GM19193 (cell line): ENCODE measurements around the gene RAB40A.

Experiments
- POLR2A ChIP-seq: IDR thresholded peaks from 4 replicates; pipeline ENCODE4 v1.6.1; 2011; ENCODE audit not compliant: insufficient read depth, insufficient read length; ENCODE audit errors: extremely low read depth

Gene RAB40A

GRCh38 chrX:103498786-103499185 lies 20.5 kb downstream of the RAB40A start:
- no peak for TF ChIP-seq POLR2A

GRCh38 chrX:103495786-103496185 lies 23.5 kb downstream of the RAB40A start:
- no peak for TF ChIP-seq POLR2A

- TF ChIP-seq POLR2A: no peak
Measured at GRCh38 chrX:103488794-103489193, 30.5 kb downstream of the RAB40A start.

GRCh38 chrX:103488332-103488731 lies 31.0 kb downstream of the RAB40A start:
- no peak for TF ChIP-seq POLR2A

- no peak for TF ChIP-seq POLR2A
Measured at GRCh38 chrX:103483720-103484119, 35.6 kb downstream of the RAB40A start.

- no peak for TF ChIP-seq POLR2A
Measured at GRCh38 chrX:103480526-103480925, 38.8 kb downstream of the RAB40A start.

GRCh38 chrX:103477496-103477895 lies 41.8 kb downstream of the RAB40A start:
- TF ChIP-seq POLR2A: no peak

GRCh38 chrX:103475381-103475780 lies 43.9 kb downstream of the RAB40A start:
- TF ChIP-seq POLR2A: no peak

GRCh38 chrX:103467887-103468286 lies 51.4 kb downstream of the RAB40A start:
- no peak for TF ChIP-seq POLR2A

- TF ChIP-seq POLR2A: no peak
Measured at GRCh38 chrX:103467156-103467555, 52.1 kb downstream of the RAB40A start.

GRCh38 chrX:103464774-103465117 lies 54.5 kb downstream of the RAB40A start:
- TF ChIP-seq POLR2A: no peak

GRCh38 chrX:103464072-103464773 lies 55.1 kb downstream of the RAB40A start:
- TF ChIP-seq POLR2A: no peak

GRCh38 chrX:103461156-103461555 lies 58.1 kb downstream of the RAB40A start:
- no peak for TF ChIP-seq POLR2A

- TF ChIP-seq POLR2A: no peak
Measured at GRCh38 chrX:103453655-103454054, 65.6 kb downstream of the RAB40A start.
